ENCODE data around the gene IER2.
"Not testable (repeated sequence)": the region's sequence is repeated elsewhere in the genome, so short reads cannot be mapped to it uniquely, and the experiment has no call there.

Gene IER2

DNA sequence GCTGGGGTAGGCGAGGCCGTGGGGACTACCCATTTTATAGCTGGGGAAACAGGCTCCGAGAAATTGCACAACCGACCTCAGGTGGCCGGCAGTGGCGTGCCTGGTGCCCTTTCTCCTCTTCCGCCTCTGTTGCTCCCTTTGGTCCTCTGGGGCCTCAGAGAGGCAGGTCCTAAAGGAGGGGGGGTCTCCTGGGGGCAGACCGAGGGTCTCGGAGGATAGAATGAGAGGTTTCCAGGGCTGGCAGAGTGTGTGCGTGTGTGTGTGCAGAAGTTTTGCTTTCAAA lies 11.4 kb upstream of the IER2 start:
- H3K4ac ChIP-seq (ENCODE audit: low read depth in 1 of 2, low read length in 2 of 2), result no peak overlapping the region
- H4K91ac ChIP-seq (ENCODE audit: low read length), result peak overlapping the region; percentile 12
- no peak overlapping the region for H3K4me2 ChIP-seq (ENCODE audit: low read length, poor library complexity, severe bottlenecking)
- H2AFZ ChIP-seq (ENCODE audit: low read depth, low read length), result no peak overlapping the region
- no peak overlapping the region for H2AK5ac ChIP-seq (ENCODE audit: low read length, severe bottlenecking)
- no peak overlapping the region for H2BK15ac ChIP-seq (ENCODE audit: low read depth, poor library complexity, severe bottlenecking)
- H3K18ac ChIP-seq (ENCODE audit: low read depth in 1 of 2, low read length in 2 of 2), result no peak overlapping the region
- no peak overlapping the region for H3K9ac ChIP-seq (ENCODE audit: low read length)
- no peak overlapping the region for H2BK120ac ChIP-seq (ENCODE audit: low read depth, low read length)
- no peaks in the 10 kb centered on the region for H3K27me3 ChIP-seq (ENCODE audit: control insufficient read depth in 1 of 2, insufficient read depth in 1 of 2, low read length in 2 of 2)
- WGBS, result 95% methylated on average over 8 of the region's 10 CpGs
- H3K79me1 ChIP-seq (replicated peaks; ENCODE audit: low read length, poor library complexity, severe bottlenecking), result peaks cover 41% of the 10 kb centered on the region
- H3K36me3 ChIP-seq (ENCODE audit: control insufficient read depth in 1 of 2, insufficient read depth in 2 of 2, low read depth in 1 of 2, low read length in 2 of 2), result peaks cover 51 to 72% of the 10 kb centered on the region in 2 experiments
- no peak overlapping the region for H2BK5ac ChIP-seq (ENCODE audit: low read depth, low read length, poor library complexity, severe bottlenecking)
- H3K4me1 ChIP-seq (ENCODE audit: control insufficient read depth, insufficient read depth, low read depth, low read length), result peaks cover 5% of the 10 kb centered on the region
- no peak overlapping the region for H3K4me3 ChIP-seq (ENCODE audit: insufficient read depth in 1 of 2, low read depth in 1 of 2, low read length in 2 of 2)
- no peak overlapping the region for H3K23ac ChIP-seq (ENCODE audit: low read length in 2 of 2)
- no peaks in the 10 kb centered on the region for H3K9me3 ChIP-seq (ENCODE audit: control insufficient read depth, low read length)
- no peak overlapping the region for H2BK12ac ChIP-seq (ENCODE audit: low read length in 2 of 2)
- H3K14ac ChIP-seq (ENCODE audit: low read length in 2 of 2), result no peak overlapping the region
- H4K8ac ChIP-seq (ENCODE audit: low read length), result no peak overlapping the region
- H3K27ac ChIP-seq (ENCODE audit: low read length, poor library complexity, severe bottlenecking), result no peak overlapping the region
- no peak for DNase-seq

DNA sequence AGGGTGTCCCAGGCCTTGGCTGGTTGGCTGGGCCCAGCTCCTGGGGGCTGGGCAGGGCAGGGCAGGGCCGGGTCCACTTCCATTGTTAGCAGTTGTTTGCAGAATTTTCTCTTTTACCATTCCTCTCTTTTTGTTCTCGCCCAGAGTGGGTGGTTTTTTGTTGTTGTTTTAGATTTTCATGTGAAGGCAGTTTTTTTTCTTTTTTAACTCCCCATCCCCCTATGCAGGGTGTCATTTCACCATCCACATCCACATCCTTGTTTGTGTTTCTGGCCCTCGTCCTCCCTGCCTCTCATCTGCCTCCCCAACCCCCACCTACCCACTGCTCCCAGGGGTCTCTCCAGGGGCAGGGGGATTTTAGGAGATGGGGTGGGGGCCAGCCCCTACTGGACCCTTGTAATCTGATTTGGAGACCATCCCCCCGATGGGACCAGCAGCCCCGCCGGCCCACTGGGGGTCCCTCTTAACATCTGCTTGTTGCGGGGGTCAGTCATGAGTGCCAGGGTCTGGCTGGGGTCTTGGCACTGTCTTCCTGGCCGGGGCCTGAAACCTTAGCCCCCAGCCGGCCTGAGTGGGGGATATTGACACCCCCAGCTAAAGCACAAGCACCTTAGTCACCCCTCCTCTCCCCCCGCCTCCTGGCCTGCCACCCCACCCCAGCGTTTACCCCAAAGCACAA lies 10.4 kb upstream of the IER2 start:
- H3K27me3 ChIP-seq (ENCODE audit: control insufficient read depth in 1 of 2, insufficient read depth in 1 of 2, low read length in 2 of 2), result no peaks in the 10 kb centered on the region
- no peak overlapping the region for H3K4ac ChIP-seq (ENCODE audit: low read depth in 1 of 2, low read length in 2 of 2)
- no peak overlapping the region for H4K91ac ChIP-seq (ENCODE audit: low read length)
- H2AFZ ChIP-seq (ENCODE audit: low read depth, low read length), result no peak overlapping the region
- H4K8ac ChIP-seq (ENCODE audit: low read length), result no peak overlapping the region
- H2AK5ac ChIP-seq (ENCODE audit: low read length, severe bottlenecking), result no peak overlapping the region
- H3K4me3 ChIP-seq (ENCODE audit: insufficient read depth in 1 of 2, low read depth in 1 of 2, low read length in 2 of 2), result no peak overlapping the region
- H3K79me1 ChIP-seq (replicated peaks; ENCODE audit: low read length, poor library complexity, severe bottlenecking), result peaks cover 45% of the 10 kb centered on the region
- H3K23ac ChIP-seq (ENCODE audit: low read length in 2 of 2), result no peak overlapping the region
- H2BK120ac ChIP-seq (ENCODE audit: low read depth, low read length), result no peak overlapping the region
- H3K27ac ChIP-seq (ENCODE audit: low read length, poor library complexity, severe bottlenecking), result no peak overlapping the region
- H3K4me2 ChIP-seq (ENCODE audit: low read length, poor library complexity, severe bottlenecking), result no peak overlapping the region
- no peak overlapping the region for H2BK15ac ChIP-seq (ENCODE audit: low read depth, poor library complexity, severe bottlenecking)
- peaks cover 57 to 74% of the 10 kb centered on the region in 2 experiments for H3K36me3 ChIP-seq (ENCODE audit: control insufficient read depth in 1 of 2, insufficient read depth in 2 of 2, low read depth in 1 of 2, low read length in 2 of 2)
- DNase-seq, result no peak
- H2BK5ac ChIP-seq (ENCODE audit: low read depth, low read length, poor library complexity, severe bottlenecking), result no peak overlapping the region
- no peak overlapping the region for H3K9ac ChIP-seq (ENCODE audit: low read length)
- no peak overlapping the region for H3K14ac ChIP-seq (ENCODE audit: low read length in 2 of 2)
- H2BK12ac ChIP-seq (ENCODE audit: low read length in 2 of 2), result no peak overlapping the region
- no peaks in the 10 kb centered on the region for H3K9me3 ChIP-seq (ENCODE audit: control insufficient read depth, low read length)
- H3K18ac ChIP-seq (ENCODE audit: low read depth in 1 of 2, low read length in 2 of 2), result no peak overlapping the region
- peaks cover 5% of the 10 kb centered on the region for H3K4me1 ChIP-seq (ENCODE audit: control insufficient read depth, insufficient read depth, low read depth, low read length)
- 87% methylated on average over 7 of the region's 11 CpGs for WGBS

DNA sequence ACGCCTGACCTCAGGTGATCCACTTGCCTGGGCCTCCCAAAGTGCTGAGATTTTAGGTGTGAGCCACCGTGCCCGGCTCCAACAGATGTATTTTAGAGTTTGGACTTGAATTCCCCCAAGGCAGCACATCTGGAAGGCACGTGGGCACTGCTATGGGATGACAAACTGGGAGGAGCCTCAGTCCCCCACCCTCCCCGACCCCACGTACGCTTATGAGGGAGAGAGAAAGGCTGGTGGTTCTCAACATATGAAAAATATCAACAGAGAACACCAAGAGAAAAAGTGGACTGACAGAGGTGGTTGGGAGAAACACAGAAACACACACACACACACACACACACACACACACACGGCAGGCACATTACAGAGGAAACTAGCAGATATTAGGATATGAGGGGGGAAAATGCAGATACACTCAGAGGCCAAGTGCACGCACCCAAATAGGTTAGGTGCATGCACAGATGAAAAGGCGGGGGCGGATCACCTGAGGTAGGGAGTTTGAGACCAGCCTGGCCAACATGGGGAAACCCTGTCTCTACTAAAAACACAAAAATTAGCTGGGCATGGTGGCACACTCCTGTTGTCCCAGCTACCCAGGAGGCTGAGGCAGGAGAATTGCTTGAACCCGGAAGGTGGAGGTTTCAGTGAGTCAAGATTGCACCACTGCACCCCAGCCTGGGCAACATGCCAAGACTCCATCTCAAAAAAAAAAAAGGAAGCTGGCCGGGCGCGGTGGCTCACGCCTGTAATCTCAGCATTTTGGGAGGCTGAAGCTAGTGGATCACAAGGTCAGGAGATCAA lies 3.2 kb upstream of the IER2 start:
- H4K8ac ChIP-seq (ENCODE audit: low read length), result no peak overlapping the region
- no peak overlapping the region for H3K9ac ChIP-seq (ENCODE audit: low read length)
- no peak overlapping the region for H3K27ac ChIP-seq (ENCODE audit: low read length, poor library complexity, severe bottlenecking)
- no peak overlapping the region for H3K14ac ChIP-seq (ENCODE audit: low read length in 2 of 2)
- H3K23ac ChIP-seq (ENCODE audit: low read length in 2 of 2), result no peak overlapping the region
- H3K79me1 ChIP-seq (replicated peaks; ENCODE audit: low read length, poor library complexity, severe bottlenecking), result peaks cover 24% of the 10 kb centered on the region
- H3K27me3 ChIP-seq (ENCODE audit: control insufficient read depth in 1 of 2, insufficient read depth in 1 of 2, low read length in 2 of 2), result no peaks in the 10 kb centered on the region
- no peak overlapping the region for H3K4me3 ChIP-seq (ENCODE audit: insufficient read depth in 1 of 2, low read depth in 1 of 2, low read length in 2 of 2)
- no peak overlapping the region for H2BK15ac ChIP-seq (ENCODE audit: low read depth, poor library complexity, severe bottlenecking)
- no peaks in the 10 kb centered on the region for H3K9me3 ChIP-seq (ENCODE audit: control insufficient read depth, low read length)
- H3K4me1 ChIP-seq (ENCODE audit: control insufficient read depth, insufficient read depth, low read depth, low read length), result peaks cover 11% of the 10 kb centered on the region
- H3K4me2 ChIP-seq (ENCODE audit: low read length, poor library complexity, severe bottlenecking), result no peak overlapping the region
- H3K36me3 ChIP-seq (ENCODE audit: control insufficient read depth in 1 of 2, insufficient read depth in 2 of 2, low read depth in 1 of 2, low read length in 2 of 2), result peaks cover 18 to 25% of the 10 kb centered on the region in 2 experiments
- H3K18ac ChIP-seq (ENCODE audit: low read depth in 1 of 2, low read length in 2 of 2), result no peak overlapping the region
- H3K4ac ChIP-seq (ENCODE audit: low read depth in 1 of 2, low read length in 2 of 2), result no peak overlapping the region
- no peak overlapping the region for H2BK5ac ChIP-seq (ENCODE audit: low read depth, low read length, poor library complexity, severe bottlenecking)
- H2BK120ac ChIP-seq (ENCODE audit: low read depth, low read length), result no peak overlapping the region
- WGBS, result 82% methylated on average over 12 of the region's 16 CpGs
- no peak overlapping the region for H4K91ac ChIP-seq (ENCODE audit: low read length)
- no peak overlapping the region for H2AFZ ChIP-seq (ENCODE audit: low read depth, low read length)
- H2BK12ac ChIP-seq (ENCODE audit: low read length in 2 of 2), result no peak overlapping the region
- DNase-seq, result no peak
- no peak overlapping the region for H2AK5ac ChIP-seq (ENCODE audit: low read length, severe bottlenecking)

DNA sequence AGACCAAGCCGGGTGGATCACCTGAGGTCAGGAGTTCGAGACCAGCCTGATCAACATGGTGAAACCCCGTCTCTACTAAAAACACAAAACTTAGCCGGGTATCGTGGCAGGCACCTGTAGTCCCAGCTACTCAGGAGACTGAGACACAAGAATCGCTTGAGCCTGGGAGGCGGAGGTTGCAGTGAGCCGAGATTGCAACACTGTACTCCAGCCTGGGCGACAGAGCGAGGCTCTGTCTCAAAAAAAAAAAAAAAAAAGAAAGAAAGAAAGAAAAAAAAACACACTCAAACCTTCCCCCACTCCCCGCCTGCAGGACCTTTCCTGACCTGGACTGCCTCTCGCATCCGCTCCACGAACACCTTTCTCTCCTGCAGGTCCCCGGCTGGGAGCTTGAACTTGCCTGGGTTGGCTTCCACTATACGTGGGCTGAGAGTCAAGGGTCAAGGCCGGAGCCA lies 1.0 kb upstream of the IER2 start:
- Histone ChIP-seq H3K4me3 (ENCODE audit: insufficient read depth in 1 of 2, low read depth in 1 of 2, low read length in 2 of 2) (peak overlapping the region; percentile 71 to 94), H3K23ac (ENCODE audit: low read length in 2 of 2) (peak overlapping the region in 1 of 2 experiments; percentile 57), H3K18ac (ENCODE audit: low read depth in 1 of 2, low read length in 2 of 2) (peak overlapping the region; percentile 84 to 86), H3K9ac (ENCODE audit: low read length) (peak overlapping the region; percentile 99), H4K8ac (ENCODE audit: low read length) (peak overlapping the region; percentile 52), H3K4me1 (ENCODE audit: control insufficient read depth, insufficient read depth, low read depth, low read length) (peaks cover 16% of the 10 kb centered on the region), H3K36me3 (ENCODE audit: control insufficient read depth in 1 of 2, insufficient read depth in 2 of 2, low read depth in 1 of 2, low read length in 2 of 2) (peaks cover 16 to 26% of the 10 kb centered on the region in 2 experiments), H3K4ac (ENCODE audit: low read depth in 1 of 2, low read length in 2 of 2) (peak overlapping the region; percentile 8 to 60), H3K79me1 (replicated peaks; ENCODE audit: low read length, poor library complexity, severe bottlenecking) (peaks cover 21% of the 10 kb centered on the region), H3K4me2 (ENCODE audit: low read length, poor library complexity, severe bottlenecking) (peak overlapping the region; percentile 85)
- WGBS, result 57% methylated on average over 12 of the region's 17 CpGs
- not testable (repeated sequence) for H3K27me3 ChIP-seq (ENCODE audit: control insufficient read depth in 1 of 2, insufficient read depth in 1 of 2, low read length in 2 of 2); H2BK12ac ChIP-seq (ENCODE audit: low read length in 2 of 2); H3K14ac ChIP-seq (ENCODE audit: low read length in 2 of 2); H2BK120ac ChIP-seq (ENCODE audit: low read depth, low read length); H3K9me3 ChIP-seq (ENCODE audit: control insufficient read depth, low read length); DNase-seq; H2AK5ac ChIP-seq (ENCODE audit: low read length, severe bottlenecking); H3K27ac ChIP-seq (ENCODE audit: low read length, poor library complexity, severe bottlenecking); H2BK15ac ChIP-seq (ENCODE audit: low read depth, poor library complexity, severe bottlenecking); H4K91ac ChIP-seq (ENCODE audit: low read length); H2AFZ ChIP-seq (ENCODE audit: low read depth, low read length); H2BK5ac ChIP-seq (ENCODE audit: low read depth, low read length, poor library complexity, severe bottlenecking)

Measured in mesenchymal stem cell (in vitro differentiated cells and primary cell).